H1 (cell line): ENCODE data around the gene FOXP4. TPM values are rescaled to one million over a fixed set of nuclear protein-coding genes. Genes with fewer than 3 reads are reported as not detected.

ENCODE experiments used
- CTCF ChIA-PET: fragments of 300-600 bp; sonication (Branson Sonifier 250); formaldehyde crosslinking; loops from one replicate; lab custom pipeline; 2021; ENCODE audit not compliant: partially characterized antibody; lab: Charles Lee
- POLR2A ChIA-PET: fragments of 300-600 bp; sonication (Branson Sonifier 250); formaldehyde crosslinking; loops from one replicate; lab custom pipeline; 2021; ENCODE audit warnings: inconsistent platforms; ENCODE audit not compliant: partially characterized antibody; lab: Charles Lee
- DNase-seq, 2 experiments: peaks; one replicate each; pipeline versions ENCODE4 v3.0.0 to v3.0.0-alpha.2; 2010 to 2022; ENCODE audit warnings: low spot score in 2 of 2, low read depth in 1 of 2, mixed read lengths in 1 of 2
- FAIRE-seq: peaks from 2 replicates; lab custom pipeline; 2011; peaks lifted over from hg19 to GRCh38; lab: Jason Lieb, UNC
- H2AFZ ChIP-seq: 2 replicates; pipeline ENCODE4 v1.8.1; 2012; ENCODE audit warnings: low read length, inconsistent platforms
- H2AK5ac ChIP-seq: 2 replicates; pipeline ENCODE4 v1.6.1; 2013; ENCODE audit warnings: low read depth, low read length
- H2BK120ac ChIP-seq: replicated peaks from 2 replicates; pipeline ENCODE3; 2013; ENCODE audit warnings: low read depth, low read length, inconsistent platforms
- H2BK12ac ChIP-seq: 2 replicates; pipeline ENCODE4 v1.6.1; 2013; ENCODE audit warnings: low read depth, low read length
- H2BK15ac ChIP-seq: 2 replicates; pipeline ENCODE4 v1.6.1; 2013; ENCODE audit warnings: low read length
- H2BK20ac ChIP-seq: 2 replicates; pipeline ENCODE4 v1.6.1; 2013; ENCODE audit warnings: low read length
- H2BK5ac ChIP-seq: 2 replicates; pipeline ENCODE4 v1.6.1; 2013; ENCODE audit warnings: low read depth, low read length
- H3K14ac ChIP-seq: 2 replicates; pipeline ENCODE4 v1.6.1; 2013; ENCODE audit warnings: inconsistent platforms; ENCODE audit not compliant: insufficient read length
- H3K18ac ChIP-seq: 2 replicates; pipeline ENCODE4 v1.6.1; 2013; ENCODE audit warnings: low read length; ENCODE audit errors: extremely low read depth
- H3K23ac ChIP-seq: 2 replicates; pipeline ENCODE4 v1.6.1; 2013; ENCODE audit warnings: inconsistent platforms; ENCODE audit not compliant: insufficient read length
- H3K23me2 ChIP-seq: 2 replicates; pipeline ENCODE4 v1.6.1; 2013; ENCODE audit warnings: low read depth, low read length
- H3K27ac ChIP-seq: 2 replicates; pipeline ENCODE4 v1.6.1; 2011; ENCODE audit warnings: low read depth, low read length, inconsistent platforms
- H3K27me3 ChIP-seq, 4 experiments: replicated peaks in 1 of 4; 1 replicate in 1 of 4; 2 replicates in 3 of 4; pipeline versions ENCODE4 v1.6.1 to v1.8.1; 2011 to 2013; ENCODE audit warnings: low read length in 3 of 4, mild to moderate bottlenecking in 3 of 4, inconsistent platforms in 2 of 4, mixed read lengths in 2 of 4, moderate library complexity in 1 of 4; ENCODE audit not compliant: control insufficient read depth in 3 of 4, insufficient read depth in 3 of 4; ENCODE audit errors: extremely low read depth in 1 of 4
- H3K36me3 ChIP-seq, 4 experiments: 2 replicates each; pipeline versions ENCODE4 v1.6.1 to v1.8.1; 2011 to 2013; ENCODE audit warnings: mild to moderate bottlenecking in 4 of 4, low read length in 3 of 4, moderate library complexity in 2 of 4, control low read depth in 1 of 4, inconsistent platforms in 1 of 4; ENCODE audit not compliant: insufficient read depth in 4 of 4, control insufficient read depth in 2 of 4
- H3K4ac ChIP-seq: replicated peaks from 2 replicates; pipeline ENCODE3; 2013; ENCODE audit warnings: low read length, low read depth, mixed read lengths, inconsistent platforms; ENCODE audit not compliant: insufficient read length
- H3K4me1 ChIP-seq, 4 experiments: replicated peaks in 1 of 4; 1 replicate in 1 of 4; 2 replicates in 3 of 4; pipeline versions ENCODE4 v1.6.1 to v1.8.1; 2011 to 2013; ENCODE audit warnings: low read length in 3 of 4, inconsistent platforms in 2 of 4, mixed read lengths in 1 of 4; ENCODE audit not compliant: insufficient read depth in 4 of 4, control insufficient read depth in 3 of 4
- H3K4me2 ChIP-seq, 2 experiments: 2 replicates each; pipeline versions ENCODE4 v1.6.1 to v1.8.1; 2011 to 2013; ENCODE audit warnings: low read depth in 2 of 2, low read length in 2 of 2, control low read depth in 1 of 2, inconsistent platforms in 1 of 2, mild to moderate bottlenecking in 1 of 2; ENCODE audit not compliant: insufficient read depth in 1 of 2
- H3K4me3 ChIP-seq, 4 experiments: fragments of 200-600, 300-600 bp in 1 of 4; sonication (generic), shearing (Covaris generic), sonication (Bioruptor Twin) in 1 of 4; 2 replicates each; pipeline versions ENCODE4 v1.5.1 to v1.8.1; 2011 to 2016; ENCODE audit warnings: low read length in 4 of 4, low read depth in 3 of 4, control low read depth in 2 of 4, inconsistent platforms in 2 of 4, mild to moderate bottlenecking in 2 of 4, mixed read lengths in 1 of 4, moderate library complexity in 1 of 4; ENCODE audit not compliant: insufficient read depth in 2 of 4; ENCODE audit errors: extremely low read depth in 1 of 4
- H3K56ac ChIP-seq: replicated peaks from 2 replicates; pipeline ENCODE3; 2013; ENCODE audit warnings: low read depth, mild to moderate bottlenecking, mixed read lengths, low read length, inconsistent platforms; ENCODE audit not compliant: insufficient read length
- H3K79me1 ChIP-seq: 2 replicates; pipeline ENCODE4 v1.6.1; 2013; ENCODE audit warnings: low read depth, low read length, control low read depth
- H3K79me2 ChIP-seq, 2 experiments: 2 replicates each; pipeline versions ENCODE4 v1.6.1 to v1.8.1; 2012 to 2013; ENCODE audit warnings: low read length in 2 of 2, mild to moderate bottlenecking in 2 of 2, inconsistent platforms in 1 of 2; ENCODE audit not compliant: insufficient read depth in 2 of 2, control insufficient read depth in 1 of 2
- H3K9ac ChIP-seq, 4 experiments: replicated peaks in 1 of 4; 1 replicate in 1 of 4; 2 replicates in 3 of 4; pipeline versions ENCODE4 v1.6.1 to v1.8.1; 2011 to 2013; ENCODE audit warnings: low read depth in 3 of 4, low read length in 3 of 4, control low read depth in 2 of 4, mild to moderate bottlenecking in 2 of 4, moderate library complexity in 2 of 4, inconsistent platforms in 1 of 4; ENCODE audit errors: extremely low read depth in 1 of 4
- H3K9me3 ChIP-seq, 2 experiments: 2 replicates each; pipeline versions ENCODE4 v1.6.1 to v1.8.1; 2012 to 2013; ENCODE audit warnings: mild to moderate bottlenecking in 2 of 2, moderate library complexity in 2 of 2, control low read depth in 1 of 2, inconsistent platforms in 1 of 2, low read depth in 1 of 2, low read length in 1 of 2, mixed read lengths in 1 of 2; ENCODE audit not compliant: insufficient read depth in 2 of 2
- H4K20me1 ChIP-seq, 2 experiments: replicated peaks in 1 of 2; 2 replicates each; pipeline versions ENCODE3 to v1.8.1; 2011 to 2013; ENCODE audit warnings: inconsistent platforms in 2 of 2, low read length in 2 of 2, mild to moderate bottlenecking in 1 of 2; ENCODE audit not compliant: insufficient read depth in 2 of 2, control insufficient read depth in 1 of 2
- H4K5ac ChIP-seq: 2 replicates; pipeline ENCODE4 v1.6.1; 2013; ENCODE audit warnings: low read length, low read depth, mixed read lengths, inconsistent platforms; ENCODE audit not compliant: insufficient read length
- H4K8ac ChIP-seq: 2 replicates; pipeline ENCODE4 v1.8.0; 2013; ENCODE audit warnings: mild to moderate bottlenecking, moderate library complexity, low read length, inconsistent platforms; ENCODE audit not compliant: insufficient read depth; ENCODE audit errors: extremely low read depth
- H4K91ac ChIP-seq: replicated peaks from 2 replicates; pipeline ENCODE3; 2013; ENCODE audit warnings: low read length, mixed read lengths, inconsistent platforms; ENCODE audit not compliant: insufficient read length
- ASH2L ChIP-seq: fragments of 200-600, 300-600 bp; sonication (generic); IDR thresholded peaks from one replicate; pipeline ENCODE4 v1.7.1; 2017; ENCODE audit warnings: low read length
- ATF2 ChIP-seq: IDR thresholded peaks from 2 replicates; pipeline ENCODE4 v1.6.1; 2012; ENCODE audit warnings: low read length, inconsistent platforms
- BACH1 ChIP-seq: IDR thresholded peaks from 2 replicates; pipeline ENCODE4 v1.6.1; 2012; ENCODE audit warnings: low read length, improper control_type of control experiment
- CREB1 ChIP-seq: IDR thresholded peaks from 2 replicates; pipeline ENCODE4 v1.6.1; 2012; ENCODE audit warnings: inconsistent platforms
- EP300 ChIP-seq, 2 experiments: IDR thresholded peaks; 1 replicate in 1 of 2; 2 replicates in 1 of 2; pipeline ENCODE4 v1.6.1; 2011 to 2012; ENCODE audit warnings: low read depth in 2 of 2, low read length in 2 of 2, mild to moderate bottlenecking in 2 of 2, borderline replicate concordance in 1 of 2, inconsistent platforms in 1 of 2, moderate library complexity in 1 of 2
- KDM1A ChIP-seq: fragments of 200-600, 300-600 bp; sonication (generic); IDR thresholded peaks from 2 replicates; pipeline ENCODE4 v1.7.1; 2016; ENCODE audit warnings: mild to moderate bottlenecking, low read length, borderline replicate concordance
- KDM4A ChIP-seq: IDR thresholded peaks from one replicate; pipeline ENCODE4 v1.7.1; 2012; ENCODE audit warnings: low read depth, mild to moderate bottlenecking, moderate library complexity, low read length, inconsistent platforms; ENCODE audit not compliant: severe bottlenecking
- POLR2A ChIP-seq, 2 experiments: IDR thresholded peaks; 1 replicate in 1 of 2; 2 replicates in 1 of 2; pipeline ENCODE4 v1.6.1; 2011; ENCODE audit warnings: low read depth in 2 of 2, low read length in 2 of 2, mild to moderate bottlenecking in 2 of 2; ENCODE audit errors: control extremely low read depth in 1 of 2
- RAD21 ChIP-seq, 2 experiments: IDR thresholded peaks in 1 of 2; conservative IDR thresholded peaks in 1 of 2; 2 replicates each; pipeline ENCODE4 v1.6.1; 2011; ENCODE audit warnings: low read depth in 2 of 2, low read length in 2 of 2, improper control_type of control experiment in 1 of 2, inconsistent platforms in 1 of 2, mild to moderate bottlenecking in 1 of 2, moderate library complexity in 1 of 2
- RXRA ChIP-seq: IDR thresholded peaks from 2 replicates; pipeline ENCODE4 v1.6.1; 2011; ENCODE audit warnings: low read depth, mild to moderate bottlenecking, low read length, moderate library complexity; ENCODE audit not compliant: insufficient read depth
- SIRT6 ChIP-seq: IDR thresholded peaks from one replicate; pipeline ENCODE4 v1.7.1; 2012; ENCODE audit warnings: low read length, inconsistent platforms
- SP4 ChIP-seq: IDR thresholded peaks from 2 replicates; pipeline ENCODE4 v1.6.1; 2012; ENCODE audit warnings: low read length, inconsistent platforms
- TAF1 ChIP-seq: IDR thresholded peaks from 2 replicates; pipeline ENCODE4 v1.6.1; 2011; ENCODE audit warnings: mild to moderate bottlenecking, low read depth, low read length
- TBP ChIP-seq: IDR thresholded peaks from 2 replicates; pipeline ENCODE4 v1.6.1; 2011; ENCODE audit warnings: low read depth, low read length, improper control_type of control experiment
- WGBS, 2 experiments: shearing (Covaris generic) in 1 of 2; methylation state at CpG; one replicate each; pipeline versions ENCODE4 v1.1.6 to v1.1.7; 2013 to 2015; ENCODE audit warnings: low lambda C conversion rate in 2 of 2, mixed read lengths in 2 of 2, inconsistent platforms in 1 of 2, low coverage in 1 of 2, missing lambda C conversion rate in 1 of 2; ENCODE audit not compliant: insufficient replicate concordance in 2 of 2, insufficient coverage in 1 of 2, insufficient read length in 1 of 2; ENCODE audit errors: extremely low coverage in 1 of 2, missing lambda C conversion rate in 1 of 2; 5-methylcytosine and 5-hydroxymethylcytosine counted together
- polyA plus RNA-seq, 7 experiments: library from polyadenylated mRNA; depleted of rRNA in 3 of 7; stranded (reverse) in 5 of 7; unstranded in 2 of 7; fragments of >200 nt in 5 of 7; fragments of 200-250 nt in 2 of 7; gene quantifications; 1 replicate in 5 of 7; 2 replicates in 1 of 7; 4 replicates in 1 of 7; pipeline versions ENCODE4 v1.2.1 to v1.2.3, GENCODE V29; 2011 to 2013; ENCODE audit warnings: missing spikeins in 2 of 7, mixed read lengths in 2 of 7
- total RNA-seq: library from RNA; stranded (reverse); fragmentation: NEBNext Ultra II Directional; extraction: Animal tissue kit (Norgen Biotek cat#: 25700); gene quantifications from 2 replicates; pipeline ENCODE4 v1.2.1, GENCODE V29; 2021

The FOXP4 gene
- total and polyA plus RNA-seq, 2 of the 8 experiments (the other 6 are each of a cell fraction or from before 2014, with no cell fraction given) = 4.8 to 13.3 TPM

- Histone ChIP-seq H3K4me1 (peaks cover 3 to 11% (median 7%) of the 10 kb centered on the region in 4 experiments), H3K23me2 (no peaks in the 10 kb centered on the region), H3K4ac (no peak overlapping the region), H4K20me1 (peaks cover 0 to 2% of the 10 kb centered on the region in 2 experiments), H2BK5ac (no peak overlapping the region), H2BK120ac (no peak overlapping the region), H3K27me3 (no peaks in the 10 kb centered on the region), H3K79me1 (no peaks in the 10 kb centered on the region), H3K9me3 (no peaks in the 10 kb centered on the region), H3K9ac (no peak overlapping the region), H3K79me2 (no peaks in the 10 kb centered on the region), H4K5ac (no peak overlapping the region), H4K91ac (no peak overlapping the region), H3K18ac (no peak overlapping the region), H3K14ac (no peak overlapping the region), H3K4me3 (no peak overlapping the region), H2BK20ac (no peak overlapping the region), H3K27ac (no peak overlapping the region), H3K23ac (no peak overlapping the region), H2AK5ac (no peak overlapping the region), H2BK12ac (no peak overlapping the region), H3K36me3 (peaks cover 0 to 4% (median 2%) of the 10 kb centered on the region in 4 experiments; a peak in 3 of 8 replicates), H2AFZ (no peak overlapping the region), H4K8ac (no peak overlapping the region; the same call in 1 of the 2 replicates), H3K56ac (no peak overlapping the region), H2BK15ac (no peak overlapping the region), H3K4me2 (no peak overlapping the region)
- ChIA-PET CTCF (interaction anchor here (1.1 to 27.7 kb wide), 8 partner anchors 8 to 225 kb away, joined by 3 to 361 read pairs (median 4); no protein-coding TSS in a partner anchor), POLR2A (no interaction called here)
- FAIRE-seq = no peak
- 94% methylated on average over 24 of the region's 24 CpGs; no CpG with 5 or more reads in 1 of the 2 experiments for WGBS, 2 experiments
- no peak for DNase-seq
- TF ChIP-seq RAD21 (IDR thresholded peaks at IDR 0.05 in 1 of 2, conservative IDR thresholded peaks at IDR 0.05 in 1 of 2; ENCODE audit: low read depth in 2 of 2, low read length in 2 of 2) = no peak
- TF ChIP-seq POLR2A (IDR thresholded peaks at IDR 0.05; ENCODE audit: control extremely low read depth in 1 of 2, low read depth in 2 of 2, low read length in 2 of 2) = no peak
- no peak for TF ChIP-seq BACH1
- no peak for TF ChIP-seq ASH2L
- TF ChIP-seq KDM4A = no peak
- no peak for TF ChIP-seq TAF1
- no peak for TF ChIP-seq SP4
- no peak for TF ChIP-seq EP300 (IDR thresholded peaks at IDR 0.05; ENCODE audit: borderline replicate concordance in 1 of 2, low read depth in 2 of 2, low read length in 2 of 2)
- no peak for TF ChIP-seq CREB1
- TF ChIP-seq RXRA = no peak
- TF ChIP-seq SIRT6 = no peak
- TF ChIP-seq KDM1A = no peak
- no peak for TF ChIP-seq TBP
- TF ChIP-seq ATF2 = no peak
Measured at GRCh38 chr6:41593406-41593805, 47.2 kb downstream of the FOXP4 start.
